Loucy (cell line): ENCODE results near the gene PDXK.
"Not testable (repeated sequence)": the region's sequence is repeated elsewhere in the genome, so short reads cannot be mapped to it uniquely, and the experiment has no call there.

Experiments
- H2AFZ ChIP-seq: fragments of 200-600 bp; sonication (generic); 2 replicates; pipeline ENCODE4 v1.6.0; 2016; ENCODE audit warnings: antibody characterized with exemption, mild to moderate bottlenecking, low read length, moderate library complexity
- H3F3A ChIP-seq: fragments of 200-600 bp; 2 replicates; pipeline ENCODE4 v1.6.0; 2016; ENCODE audit warnings: antibody characterized with exemption, low read depth, mild to moderate bottlenecking
- H3K27me3 ChIP-seq: fragments of 200-600 bp; sonication (generic); 2 replicates; pipeline ENCODE4 v1.6.1; 2014; ENCODE audit warnings: low read length, mild to moderate bottlenecking; ENCODE audit not compliant: insufficient read depth, poor library complexity, severe bottlenecking
- H3K36me3 ChIP-seq: fragments of 200-600 bp; sonication (generic); 2 replicates; pipeline ENCODE4 v1.6.1; 2016; ENCODE audit warnings: low read length; ENCODE audit not compliant: insufficient read depth
- H3K4me1 ChIP-seq: fragments of 200-600 bp; sonication (generic); 2 replicates; pipeline ENCODE4 v1.5.1; 2014; ENCODE audit warnings: low read length, mild to moderate bottlenecking; ENCODE audit not compliant: insufficient read depth, poor library complexity, severe bottlenecking
- H3K4me2 ChIP-seq: fragments of 200-600 bp; sonication (generic); 2 replicates; pipeline ENCODE4 v1.6.0; 2014; ENCODE audit warnings: antibody characterized with exemption, low read length, low read depth, mild to moderate bottlenecking; ENCODE audit not compliant: poor library complexity, severe bottlenecking
- H3K4me3 ChIP-seq: fragments of 200-600 bp; sonication (generic); 2 replicates; pipeline ENCODE4 v1.5.1; 2014; ENCODE audit warnings: low read length, mild to moderate bottlenecking, mixed read lengths; ENCODE audit not compliant: poor library complexity, severe bottlenecking
- H3K79me2 ChIP-seq: fragments of 200-600 bp; sonication (generic); 2 replicates; pipeline ENCODE4 v1.6.1; 2014; ENCODE audit warnings: low read length; ENCODE audit not compliant: insufficient read depth
- H3K9ac ChIP-seq: fragments of 200-600 bp; sonication (generic); 2 replicates; pipeline ENCODE4 v1.6.0; 2014; ENCODE audit warnings: mild to moderate bottlenecking, low read depth, low read length, moderate library complexity; ENCODE audit not compliant: poor library complexity, severe bottlenecking
- H3K9me2 ChIP-seq: fragments of 200-600 bp; sonication (generic); replicated peaks from 2 replicates; pipeline ENCODE4 v1.6.1; 2016; ENCODE audit warnings: low read depth, low read length, mixed read lengths
- H3K9me3 ChIP-seq: fragments of 200-600 bp; sonication (generic); 2 replicates; pipeline ENCODE4 v1.6.1; 2014; ENCODE audit warnings: mild to moderate bottlenecking, antibody characterized with exemption, low read length, low read depth; ENCODE audit not compliant: insufficient read depth
- H4K20me1 ChIP-seq: fragments of 200-600 bp; sonication (generic); 2 replicates; pipeline ENCODE4 v1.6.0; 2014; ENCODE audit warnings: antibody characterized with exemption, low read length, mild to moderate bottlenecking; ENCODE audit not compliant: insufficient read depth, poor library complexity, severe bottlenecking
- CTCF ChIP-seq: fragments of 200-600 bp; sonication (generic); conservative IDR thresholded peaks from 2 replicates; pipeline ENCODE4 v1.5.1; 2014; ENCODE audit warnings: mild to moderate bottlenecking, antibody characterized with exemption, low read length
- EZH2phosphoT487 ChIP-seq: fragments of 200-600 bp; IDR thresholded peaks from 2 replicates; pipeline ENCODE4 v1.6.1; 2018; ENCODE audit warnings: antibody characterized with exemption, mild to moderate bottlenecking, moderate library complexity, borderline replicate concordance

Gene PDXK

GRCh38 chr21:43697758-43698643 lies 20.9 kb upstream of the PDXK start:
- Histone ChIP-seq H3K4me2 (no peak overlapping the region), H3K79me2 (no peaks in the 10 kb centered on the region), H3K27me3 (no peaks in the 10 kb centered on the region), H3K9me2 (no peaks in the 10 kb centered on the region), H2AFZ (no peak overlapping the region), H3F3A (no peaks in the 10 kb centered on the region), H3K9ac (no peak overlapping the region), H3K4me1 (no peaks in the 10 kb centered on the region), H3K4me3 (no peak overlapping the region), H3K36me3 (peaks cover 35% of the 10 kb centered on the region; the same call in 1 of the 2 replicates), H4K20me1 (no peaks in the 10 kb centered on the region), H3K9me3 (no peaks in the 10 kb centered on the region)
- no peak for TF ChIP-seq CTCF
- TF ChIP-seq EZH2phosphoT487: no peak

GRCh38 chr21:43699492-43699777 lies 19.5 kb upstream of the PDXK start:
- not testable (repeated sequence) for H3K4me2 ChIP-seq

GRCh38 chr21:43699933-43700599 lies 18.9 kb upstream of the PDXK start:
- peaks cover 17% of the 10 kb centered on the region; the same call in 1 of the 2 replicates for H3K36me3 ChIP-seq
- no peaks in the 10 kb centered on the region for H3K9me2 ChIP-seq
- no peak overlapping the region for H3K4me2 ChIP-seq
- H3K79me2 ChIP-seq: no peaks in the 10 kb centered on the region
- no peaks in the 10 kb centered on the region for H3F3A ChIP-seq
- no peak overlapping the region for H2AFZ ChIP-seq
- no peaks in the 10 kb centered on the region for H4K20me1 ChIP-seq
- H3K9ac ChIP-seq: no peak overlapping the region
- H3K4me3 ChIP-seq: no peak overlapping the region
- no peaks in the 10 kb centered on the region for H3K27me3 ChIP-seq
- H3K9me3 ChIP-seq: no peaks in the 10 kb centered on the region
- no peaks in the 10 kb centered on the region for H3K4me1 ChIP-seq
- TF ChIP-seq EZH2phosphoT487 (no peak), CTCF (no peak)

More at GRCh38 chr21:43699492-43699777, 19.5 kb upstream of the PDXK start:
- not testable (repeated sequence) for H3K9ac ChIP-seq, H3F3A ChIP-seq, H3K27me3 ChIP-seq, H3K79me2 ChIP-seq, H4K20me1 ChIP-seq, H3K4me1 ChIP-seq, H3K9me3 ChIP-seq, H2AFZ ChIP-seq, H3K4me3 ChIP-seq, H3K9me2 ChIP-seq
- H3K36me3 ChIP-seq: peaks cover 21% of the 10 kb centered on the region; the same call in 1 of the 2 replicates
